Measurements from ENCODE around the gene FARP1.

Gene FARP1

DNA sequence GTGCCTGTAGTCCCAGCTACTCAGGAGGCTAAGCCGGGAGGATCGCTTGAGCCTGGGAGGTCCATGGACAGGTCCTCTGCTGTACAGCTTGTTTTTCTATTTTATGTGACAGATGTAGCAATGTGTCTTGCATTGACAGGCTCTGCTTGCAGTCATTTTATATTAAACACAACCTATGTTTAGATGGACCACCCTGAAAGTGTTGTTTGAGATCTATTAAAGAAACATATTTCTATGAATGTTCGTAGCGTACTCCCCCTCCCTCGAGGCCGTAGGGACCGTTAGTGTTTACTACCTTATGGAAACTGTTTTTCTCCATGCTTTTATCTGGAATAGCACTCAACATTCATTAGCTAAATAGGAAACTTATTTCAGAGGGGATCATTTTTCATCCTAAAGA is 99.1 kb downstream of the FARP1 start:
- in situ Hi-C loops (cut with HindIII; ENCODE audit: low sequenced_read_pairs), result loop anchor here (5.0 kb wide), 1 partner anchor 45 kb away; no protein-coding TSS in a partner anchor
- TF ChIP-seq, protein P1, sequence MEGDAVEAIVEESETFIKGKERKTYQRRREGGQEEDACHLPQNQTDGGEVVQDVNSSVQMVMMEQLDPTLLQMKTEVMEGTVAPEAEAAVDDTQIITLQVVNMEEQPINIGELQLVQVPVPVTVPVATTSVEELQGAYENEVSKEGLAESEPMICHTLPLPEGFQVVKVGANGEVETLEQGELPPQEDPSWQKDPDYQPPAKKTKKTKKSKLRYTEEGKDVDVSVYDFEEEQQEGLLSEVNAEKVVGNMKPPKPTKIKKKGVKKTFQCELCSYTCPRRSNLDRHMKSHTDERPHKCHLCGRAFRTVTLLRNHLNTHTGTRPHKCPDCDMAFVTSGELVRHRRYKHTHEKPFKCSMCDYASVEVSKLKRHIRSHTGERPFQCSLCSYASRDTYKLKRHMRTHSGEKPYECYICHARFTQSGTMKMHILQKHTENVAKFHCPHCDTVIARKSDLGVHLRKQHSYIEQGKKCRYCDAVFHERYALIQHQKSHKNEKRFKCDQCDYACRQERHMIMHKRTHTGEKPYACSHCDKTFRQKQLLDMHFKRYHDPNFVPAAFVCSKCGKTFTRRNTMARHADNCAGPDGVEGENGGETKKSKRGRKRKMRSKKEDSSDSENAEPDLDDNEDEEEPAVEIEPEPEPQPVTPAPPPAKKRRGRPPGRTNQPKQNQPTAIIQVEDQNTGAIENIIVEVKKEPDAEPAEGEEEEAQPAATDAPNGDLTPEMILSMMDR (IDR thresholded peaks at IDR 0.05; ENCODE audit: low read depth, low read length, missing control alignments), result no peak
- no peak overlapping the region for H3K4me3 ChIP-seq (ENCODE audit: low read depth, low read length)
- DNase-seq (ENCODE audit: low read depth), result no peak

DNA sequence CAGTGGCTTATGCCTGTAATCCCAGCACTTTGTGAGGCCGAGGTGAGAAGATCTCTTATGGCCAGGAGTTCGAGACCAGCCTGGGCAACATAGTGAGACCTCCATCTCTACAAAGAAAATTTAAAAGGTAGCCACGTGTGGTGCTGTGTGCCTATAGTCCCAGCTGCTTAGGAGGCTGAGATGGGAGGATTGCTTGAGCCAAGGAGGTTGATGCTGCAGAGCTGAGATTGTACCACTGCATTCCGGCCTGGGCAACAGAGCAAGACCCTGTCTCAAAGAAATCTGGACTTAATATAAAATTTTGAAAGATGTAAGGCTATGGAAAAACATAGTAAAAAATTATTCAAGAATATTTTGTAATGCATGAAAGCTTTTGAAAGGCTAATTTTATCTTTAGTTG is 99.5 kb downstream of the FARP1 start:
- TF ChIP-seq, protein P1 (IDR thresholded peaks at IDR 0.05; ENCODE audit: low read depth, low read length, missing control alignments), result no peak
- no peak overlapping the region for H3K4me3 ChIP-seq (ENCODE audit: low read depth, low read length)
- DNase-seq (ENCODE audit: low read depth), result no peak
- in situ Hi-C loops (cut with HindIII; ENCODE audit: low sequenced_read_pairs), result loop anchor here (5.0 kb wide), 1 partner anchor 45 kb away; no protein-coding TSS in a partner anchor

- H3K4me3 ChIP-seq (ENCODE audit: low read depth, low read length), result no peak overlapping the region
- in situ Hi-C loops (cut with HindIII; ENCODE audit: low sequenced_read_pairs), result loop anchor here (5.0 kb wide), 1 partner anchor 43 kb away; no protein-coding TSS in a partner anchor
- DNase-seq (ENCODE audit: low read depth), result no peak
- TF ChIP-seq, protein P1 (IDR thresholded peaks at IDR 0.05; ENCODE audit: low read depth, low read length, missing control alignments), result no peak
These were observed 101.0 kb downstream of the FARP1 start for GRCh38 chr13:98243929-98244272.

DNA sequence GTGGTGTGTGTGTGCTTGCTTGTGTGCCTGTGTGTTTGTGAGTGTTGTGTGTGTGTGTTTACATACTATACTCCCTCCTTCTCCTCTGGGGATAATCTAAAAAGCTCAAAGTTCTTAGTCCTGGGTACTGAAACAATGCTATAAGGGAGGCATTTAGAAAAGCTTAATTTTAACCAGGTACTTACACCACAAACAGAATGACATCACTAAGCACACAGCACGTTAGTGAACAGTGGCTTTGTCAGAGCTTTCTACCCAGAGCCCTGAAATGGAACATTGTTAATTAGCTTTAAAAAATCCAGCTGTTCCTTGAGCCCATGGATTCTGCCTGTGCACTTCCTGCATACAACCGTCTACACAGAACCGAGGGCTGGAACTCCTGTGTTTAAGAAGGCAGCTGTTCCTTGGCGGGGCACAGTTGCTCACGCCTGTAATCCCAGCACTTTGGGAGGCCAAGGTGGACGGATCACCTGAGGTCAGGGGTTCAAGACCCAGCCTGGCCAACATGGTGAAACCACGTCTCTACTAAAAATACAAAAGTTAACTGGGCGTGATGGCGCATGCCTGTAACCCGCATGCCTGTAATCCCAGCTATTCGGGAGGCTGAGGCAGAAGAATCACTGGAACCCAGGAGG is 103.8 kb downstream of the FARP1 start:
- no peak for DNase-seq (ENCODE audit: low read depth)
- no peak overlapping the region for H3K4me3 ChIP-seq (ENCODE audit: low read depth, low read length)
- TF ChIP-seq, protein P1 (IDR thresholded peaks at IDR 0.05; ENCODE audit: low read depth, low read length, missing control alignments), result no peak
- in situ Hi-C loops (cut with HindIII; ENCODE audit: low sequenced_read_pairs), result no loop called here

DNA sequence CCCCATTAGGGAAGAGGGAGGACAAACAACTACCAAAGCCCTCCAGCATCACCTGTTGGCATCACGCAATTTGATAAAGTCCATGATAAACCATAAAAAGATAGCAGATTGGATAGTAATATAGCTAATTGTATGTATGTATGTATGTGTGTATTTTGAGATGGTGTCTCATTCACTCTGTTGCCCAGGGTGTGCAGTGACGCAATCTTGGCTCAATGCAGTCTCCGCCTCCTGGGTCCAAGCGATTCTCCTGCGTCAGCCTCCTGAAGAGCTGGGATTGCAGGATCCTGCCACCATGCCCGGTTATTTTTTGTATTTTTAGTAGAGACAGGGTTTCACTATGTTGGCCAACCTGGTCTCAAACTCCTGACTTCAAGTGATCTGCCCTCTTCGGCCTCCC is 108.8 kb downstream of the FARP1 start:
- DNase-seq (ENCODE audit: low read depth), result no peak
- in situ Hi-C loops (cut with HindIII; ENCODE audit: low sequenced_read_pairs), result no loop called here
- TF ChIP-seq, protein P1 (IDR thresholded peaks at IDR 0.05; ENCODE audit: low read depth, low read length, missing control alignments), result no peak
- H3K4me3 ChIP-seq (ENCODE audit: low read depth, low read length), result no peak overlapping the region

- H3K4me3 ChIP-seq (ENCODE audit: low read depth, low read length), result no peak overlapping the region
- in situ Hi-C loops (cut with HindIII; ENCODE audit: low sequenced_read_pairs), result no loop called here
- TF ChIP-seq, protein P1 (IDR thresholded peaks at IDR 0.05; ENCODE audit: low read depth, low read length, missing control alignments), result no peak
- peak; percentile 33 for DNase-seq (ENCODE audit: low read depth)
These were observed 110.1 kb downstream of the FARP1 start for GRCh38 chr13:98252931-98253470.
